HEK293 (cell line): ENCODE data around the gene CLIC4.

Experiments used
- BCL11A ChIP-seq: fragments of 450-650 bp; formaldehyde crosslinking; IDR thresholded peaks from 2 replicates; pipeline ENCODE4 v1.5.1; 2016; ENCODE audit warnings: low read depth, missing biosample characterization, missing genetic modification characterization
- GLI4 ChIP-seq: fragments of 450-650 bp; formaldehyde crosslinking; IDR thresholded peaks from 2 replicates; pipeline ENCODE4 v1.5.1; 2016; ENCODE audit warnings: missing biosample characterization, missing genetic modification characterization
- KLF16 ChIP-seq: fragments of 450-650 bp; formaldehyde crosslinking; IDR thresholded peaks from 2 replicates; pipeline ENCODE4 v1.5.1; 2017; ENCODE audit warnings: missing biosample characterization, missing genetic modification characterization
- ZBTB17 ChIP-seq: fragments of 450-650 bp; formaldehyde crosslinking; IDR thresholded peaks from 2 replicates; pipeline ENCODE4 v1.5.1; 2016; ENCODE audit warnings: missing biosample characterization, missing genetic modification characterization
- ZNF274 ChIP-seq, 2 experiments: fragments of 200-500 bp in 1 of 2; fragments of 450-650 bp in 1 of 2; sonication (Bioruptor generic) in 1 of 2; formaldehyde crosslinking in 1 of 2; IDR thresholded peaks; 2 replicates each; pipeline versions ENCODE4 v1.5.1 to v1.6.1; 2014 to 2016; ENCODE audit warnings: borderline replicate concordance in 1 of 2, inconsistent platforms in 1 of 2, low read length in 1 of 2, missing biosample characterization in 1 of 2, missing genetic modification characterization in 1 of 2
- ZNF280D ChIP-seq: fragments of 450-650 bp; formaldehyde crosslinking; IDR thresholded peaks from 2 replicates; pipeline ENCODE4 v1.5.1; 2016; ENCODE audit warnings: missing biosample characterization, missing genetic modification characterization
- ZNF37A ChIP-seq: fragments of 450-650 bp; IDR thresholded peaks from 2 replicates; pipeline ENCODE4 v1.5.1; 2018; ENCODE audit warnings: missing biosample characterization, missing genetic modification characterization
- ZNF514 ChIP-seq: fragments of 450-650 bp; formaldehyde crosslinking; IDR thresholded peaks from 2 replicates; pipeline ENCODE4 v1.5.1; 2016; ENCODE audit warnings: missing biosample characterization, missing genetic modification characterization
- ZNF843 ChIP-seq: fragments of 450-650 bp; formaldehyde crosslinking; IDR thresholded peaks from 2 replicates; pipeline ENCODE4 v1.5.1; 2016; ENCODE audit warnings: missing biosample characterization, missing genetic modification characterization
- TF ChIP-seq, protein P1 (sequence below): fragments of 450-650 bp; formaldehyde crosslinking; IDR thresholded peaks from 2 replicates; pipeline ENCODE4 v1.5.1; 2016; ENCODE audit warnings: missing biosample characterization, missing genetic modification characterization

GRCh38 chr1:24790490-24790889 lies 45.2 kb downstream of the CLIC4 start:
- TF ChIP-seq, protein P1, sequence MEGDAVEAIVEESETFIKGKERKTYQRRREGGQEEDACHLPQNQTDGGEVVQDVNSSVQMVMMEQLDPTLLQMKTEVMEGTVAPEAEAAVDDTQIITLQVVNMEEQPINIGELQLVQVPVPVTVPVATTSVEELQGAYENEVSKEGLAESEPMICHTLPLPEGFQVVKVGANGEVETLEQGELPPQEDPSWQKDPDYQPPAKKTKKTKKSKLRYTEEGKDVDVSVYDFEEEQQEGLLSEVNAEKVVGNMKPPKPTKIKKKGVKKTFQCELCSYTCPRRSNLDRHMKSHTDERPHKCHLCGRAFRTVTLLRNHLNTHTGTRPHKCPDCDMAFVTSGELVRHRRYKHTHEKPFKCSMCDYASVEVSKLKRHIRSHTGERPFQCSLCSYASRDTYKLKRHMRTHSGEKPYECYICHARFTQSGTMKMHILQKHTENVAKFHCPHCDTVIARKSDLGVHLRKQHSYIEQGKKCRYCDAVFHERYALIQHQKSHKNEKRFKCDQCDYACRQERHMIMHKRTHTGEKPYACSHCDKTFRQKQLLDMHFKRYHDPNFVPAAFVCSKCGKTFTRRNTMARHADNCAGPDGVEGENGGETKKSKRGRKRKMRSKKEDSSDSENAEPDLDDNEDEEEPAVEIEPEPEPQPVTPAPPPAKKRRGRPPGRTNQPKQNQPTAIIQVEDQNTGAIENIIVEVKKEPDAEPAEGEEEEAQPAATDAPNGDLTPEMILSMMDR (tag by site-specific recombination), result no peak
- TF ChIP-seq ZNF37A (tag by site-specific recombination) (no peak), ZNF514 (tag by site-specific recombination) (no peak), GLI4 (tag by site-specific recombination) (no peak), ZNF274 (IDR thresholded peaks at IDR 0.05; ENCODE audit: low read length) (no peak), ZNF274 (tag by site-specific recombination; IDR thresholded peaks at IDR 0.05; ENCODE audit: borderline replicate concordance) (no peak), ZNF280D (tag by site-specific recombination) (no peak), KLF16 (tag by site-specific recombination) (no peak), ZNF843 (tag by site-specific recombination) (no peak), ZBTB17 (tag by site-specific recombination) (no peak), BCL11A (tag by site-specific recombination) (no peak)
